K562 (cell line): Measurements from ENCODE around the gene RBMS3. TPM values are rescaled to one million over a fixed set of nuclear protein-coding genes. Genes with fewer than 3 reads are reported as not detected.

ENCODE experiments used
- ATAC-seq: fragments of 200-7000 bp; cut with Tn5 transposase; 3 replicates; pipeline ENCODE4 v1.9.1; 2020; ENCODE audit warnings: moderate library complexity
- BruUV-seq: library from RNA; stranded (reverse); fragments of 400-500 nt; replicated peaks from 2 replicates; lab custom pipeline; 2021; lab: Mats Ljungman, UMichigan
- CTCF ChIA-PET: fragments of 300-600 bp; formaldehyde crosslinking; extraction: SDS; loops from one replicate; lab custom pipeline; 2021; ENCODE audit warnings: low intra/inter-chr PET ratio; lab: Yijun Ruan, JAX
- POLR2A ChIA-PET: fragments of 300-600, 350-650 bp; sonication (Branson Sonifier 250); formaldehyde crosslinking; extraction: SDS; loops from one replicate; lab custom pipeline; 2021; ENCODE audit warnings: antibody characterized with exemption, inconsistent platforms; lab: Yijun Ruan, JAX
- DNase-seq, 4 experiments: peaks; one replicate each; pipeline versions ENCODE4 v3.0.0 to v3.0.0-alpha.2; 2011 to 2018; ENCODE audit warnings: low spot score in 3 of 4, mixed read lengths in 3 of 4; ENCODE audit errors: extremely low read depth in 1 of 4
- FAIRE-seq: peaks from 2 replicates; lab custom pipeline; 2011; peaks lifted over from hg19 to GRCh38; lab: Jason Lieb, UNC
- H2AFZ ChIP-seq: 2 replicates; pipeline ENCODE4 v1.6.0; 2011; ENCODE audit warnings: low read depth, low read length, control low read depth, inconsistent platforms
- H3K27ac ChIP-seq: fragments of 200-600 bp; 3 replicates; pipeline ENCODE4 v1.8.0; 2011; ENCODE audit warnings: low read depth, mild to moderate bottlenecking, control low read depth, inconsistent platforms, low read length, moderate library complexity, mixed read lengths; ENCODE audit errors: extremely low read depth
- H3K27me3 ChIP-seq, 2 experiments: fragments of 300-600 bp in 1 of 2; 2 replicates in 1 of 2; 3 replicates in 1 of 2; pipeline versions ENCODE4 v1.6.0 to v1.8.0; 2011; ENCODE audit warnings: inconsistent platforms in 2 of 2, low read length in 2 of 2, mild to moderate bottlenecking in 1 of 2, mixed read lengths in 1 of 2, moderate library complexity in 1 of 2; ENCODE audit not compliant: control insufficient read depth in 2 of 2, insufficient read depth in 2 of 2
- H3K36me3 ChIP-seq: fragments of 300-600 bp; 3 replicates; pipeline ENCODE4 v1.8.0; 2011; ENCODE audit warnings: mild to moderate bottlenecking, low read length, inconsistent platforms; ENCODE audit not compliant: control insufficient read depth, insufficient read depth
- H3K4me1 ChIP-seq, 2 experiments: fragments of 200-600 bp in 1 of 2; replicated peaks in 1 of 2; 2 replicates in 1 of 2; 3 replicates in 1 of 2; pipeline versions ENCODE4 v1.5.1 to v1.8.0; 2011; ENCODE audit warnings: inconsistent platforms in 2 of 2, low read length in 2 of 2, mild to moderate bottlenecking in 1 of 2, mixed read lengths in 1 of 2, moderate library complexity in 1 of 2; ENCODE audit not compliant: control insufficient read depth in 2 of 2, insufficient read depth in 2 of 2
- H3K4me2 ChIP-seq: 2 replicates; pipeline ENCODE4 v1.6.1; 2011; ENCODE audit warnings: low read length, control low read depth, inconsistent platforms, mixed read lengths; ENCODE audit not compliant: insufficient read depth
- H3K4me3 ChIP-seq: fragments of 200-600 bp; sonication (generic), shearing (Covaris generic); 2 replicates; pipeline ENCODE4 v1.5.1; 2016; ENCODE audit warnings: control low read depth, inconsistent platforms
- H3K79me2 ChIP-seq: fragments of 200-600 bp; 3 replicates; pipeline ENCODE4 v1.8.0; 2011; ENCODE audit warnings: low read length, inconsistent platforms; ENCODE audit not compliant: control insufficient read depth, insufficient read depth
- H3K9ac ChIP-seq, 2 experiments: 2 replicates each; pipeline versions ENCODE4 v1.6.0 to v1.6.1; 2011; ENCODE audit warnings: low read depth in 2 of 2, low read length in 2 of 2, control low read depth in 1 of 2, inconsistent platforms in 1 of 2, mild to moderate bottlenecking in 1 of 2, mixed read lengths in 1 of 2; ENCODE audit not compliant: insufficient read depth in 1 of 2
- H3K9me1 ChIP-seq: one replicate; pipeline ENCODE4 v1.6.0; 2011; ENCODE audit warnings: inconsistent platforms, mild to moderate bottlenecking, low read length, moderate library complexity; ENCODE audit not compliant: control insufficient read depth, insufficient read depth
- H3K9me3 ChIP-seq: replicated peaks from 2 replicates; pipeline ENCODE4 v1.5.1; 2011; ENCODE audit warnings: low read depth, low read length, inconsistent platforms; ENCODE audit not compliant: control insufficient read depth, insufficient read depth
- H4K20me1 ChIP-seq: replicated peaks from 2 replicates; pipeline ENCODE4 v1.6.1; 2011; ENCODE audit warnings: low read length, inconsistent platforms, mixed read lengths; ENCODE audit not compliant: control insufficient read depth, insufficient read depth
- E2F5 ChIP-seq: sonication (generic); formaldehyde crosslinking; IDR thresholded peaks from 2 replicates; pipeline ENCODE4 v1.8.0; 2022; ENCODE audit warnings: mild to moderate bottlenecking, missing genetic modification reagents
- NCOR1 ChIP-seq: fragments of 450-650 bp; IDR thresholded peaks from 2 replicates; pipeline ENCODE4 v1.6.1; 2016; ENCODE audit warnings: mild to moderate bottlenecking, moderate library complexity
- PURB ChIP-seq: sonication (generic); formaldehyde crosslinking; IDR thresholded peaks from 2 replicates; pipeline ENCODE4 v1.9.0; 2021; ENCODE audit warnings: low read depth, mild to moderate bottlenecking, missing genetic modification reagents
- SP2 ChIP-seq: IDR thresholded peaks from 2 replicates; pipeline ENCODE4 v1.6.1; 2011; ENCODE audit warnings: mild to moderate bottlenecking, low read depth, low read length, moderate library complexity; ENCODE audit not compliant: poor library complexity, severe bottlenecking; ENCODE audit errors: extremely low read depth
- TBP ChIP-seq: optimal IDR thresholded peaks from 2 replicates; pipeline ENCODE3; 2011; ENCODE audit warnings: low read depth, low read length, improper control_type of control experiment
- USF1 ChIP-seq: sonication (generic); formaldehyde crosslinking; IDR thresholded peaks from 2 replicates; pipeline ENCODE4 v1.9.0; 2022; ENCODE audit warnings: mild to moderate bottlenecking, missing genetic modification reagents
- whole genome bisulfite sequencing: fragments of 100-300 bp; shearing (Covaris generic); methylation state at CpG from one replicate; pipeline ENCODE4 v1.1.6; 2016; ENCODE audit warnings: low coverage, mixed read lengths; ENCODE audit not compliant: insufficient coverage; ENCODE audit errors: missing lambda C conversion rate; 5-methylcytosine and 5-hydroxymethylcytosine counted together
- in situ Hi-C: fragments of 300-500 bp; cut with MboI; formaldehyde crosslinking; loops from 4 replicates; pipeline ENCODE4 v1.15.0; 2018; ENCODE audit warnings: inconsistent platforms, mixed read lengths
- intact Hi-C: fragments of 100-400 bp; cut with micrococcal nuclease; formaldehyde crosslinking; loops from 2 replicates; pipeline ENCODE4 v1.14.2; 2022
- polyA plus RNA-seq, 8 experiments: library from polyadenylated mRNA; depleted of rRNA in 4 of 8; stranded (reverse) in 5 of 8; unstranded in 3 of 8; fragments of >200 nt; fragmentation: Nextera tagmentation in 2 of 8; fragmentation: Illumina TruSeq in 1 of 8; extraction: Ambion mirVana in 2 of 8; extraction: Trizol in 1 of 8; gene quantifications; 2 replicates each; pipeline versions ENCODE4 v1.2.1 to v1.2.3, GENCODE V29; 2011 to 2014; ENCODE audit warnings: inconsistent platforms in 1 of 8, missing spikeins in 1 of 8
- total RNA-seq, 7 experiments: library from RNA; depleted of rRNA in 6 of 7; stranded (reverse); fragments of >200 nt in 6 of 7; fragmentation: Illumina TruSeq in 2 of 7; extraction: Trizol in 2 of 7; gene quantifications; 2 replicates each; pipeline versions ENCODE4 v1.2.1 to v1.2.3, GENCODE V29; 2011 to 2021; ENCODE audit warnings: low replicate concordance in 1 of 7

Gene RBMS3
- total and polyA plus RNA-seq, 9 of the 15 experiments (the other 6 are each of a cell fraction or from before 2014, with no cell fraction given): 0.20 TPM; not detected in 8

- ChIA-PET POLR2A (no interaction called here), CTCF (no interaction called here)
- Histone ChIP-seq H3K9me1 (no peaks in the 10 kb centered on the region), H2AFZ (no peak overlapping the region), H3K4me1 (no peaks in the 10 kb centered on the region), H3K27me3 (no peaks in the 10 kb centered on the region), H3K4me3 (no peak overlapping the region), H3K79me2 (no peaks in the 10 kb centered on the region), H3K9me3 (no peaks in the 10 kb centered on the region; the same call in 1 of the 2 replicates), H3K27ac (no peak overlapping the region), H3K36me3 (no peaks in the 10 kb centered on the region), H3K9ac (no peak overlapping the region), H3K4me2 (no peak overlapping the region), H4K20me1 (no peaks in the 10 kb centered on the region)
- WGBS: 0% methylated on average over 3 of the region's 3 CpGs
- in situ Hi-C loops (no loop called here), intact Hi-C loops (no loop called here)
- no TSS peak for BruUV-seq
- ATAC-seq (no peak), FAIRE-seq (no peak), DNase-seq (no peak)
- TF ChIP-seq E2F5 (CRISPR knock-in tag): no peak
- no peak for TF ChIP-seq NCOR1
- no peak for TF ChIP-seq USF1 (CRISPR knock-in tag)
- no peak for TF ChIP-seq SP2
- TF ChIP-seq PURB (CRISPR knock-in tag): no peak
- no peak for TF ChIP-seq TBP
- TF ChIP-seq, all 486 proteins: peak for 0
Measured at GRCh38 chr3:29665688-29666087, 384.8 kb downstream of the RBMS3 start.
